SH-SY5Y (cell line): ENCODE results near the gene PKDREJ.

ENCODE experiments used
- GATA2 ChIP-seq: IDR thresholded peaks from 2 replicates; pipeline ENCODE4 v1.6.1; 2011; ENCODE audit warnings: mild to moderate bottlenecking, low read depth, low read length
- GATA3 ChIP-seq: IDR thresholded peaks from 2 replicates; pipeline ENCODE4 v1.6.1; 2011; ENCODE audit warnings: low read depth, mild to moderate bottlenecking, low read length, moderate library complexity

GRCh38 chr22:46240506-46240905 lies 22.6 kb downstream of the PKDREJ start:
- TF ChIP-seq GATA2, result no peak
- no peak for TF ChIP-seq GATA3
